NCI-H526 treated with DMSO at 0.1 percent for 48 hours (cell line): ENCODE measurements around the gene LYZL1.
"Not testable (repeated sequence)": the region's sequence is repeated elsewhere in the genome, so short reads cannot be mapped to it uniquely, and the experiment has no call there.

Experiments used
- DNase-seq: peaks from one replicate; lab custom pipeline; 2025; lab: John Stamatoyannopoulos, UW

Gene LYZL1

GRCh38 chr10:29263506-29263905 is 25.4 kb upstream of the LYZL1 start:
- no peak for DNase-seq

GRCh38 chr10:29265210-29265768 is 23.6 kb upstream of the LYZL1 start:
- no peak for DNase-seq

GRCh38 chr10:29266641-29267040 is 22.2 kb upstream of the LYZL1 start:
- DNase-seq = no peak

- DNase-seq = no peak
These were observed 20.9 kb upstream of the LYZL1 start for GRCh38 chr10:29268011-29268410.

- no peak for DNase-seq
These were observed 19.4 kb upstream of the LYZL1 start for GRCh38 chr10:29269486-29269885.

GRCh38 chr10:29270883-29271282 is 18.0 kb upstream of the LYZL1 start:
- no peak for DNase-seq

- no peak for DNase-seq
These were observed 17.0 kb upstream of the LYZL1 start for GRCh38 chr10:29271877-29272276.

GRCh38 chr10:29273478-29273877 is 15.4 kb upstream of the LYZL1 start:
- DNase-seq = no peak

- no peak for DNase-seq
These were observed 12.5 kb upstream of the LYZL1 start for GRCh38 chr10:29276251-29276850.

GRCh38 chr10:29277296-29277695 is 11.6 kb upstream of the LYZL1 start:
- no peak for DNase-seq

GRCh38 chr10:29279779-29280487 is 8.9 kb upstream of the LYZL1 start:
- DNase-seq = no peak

- no peak for DNase-seq
These were observed 8.4 kb upstream of the LYZL1 start for GRCh38 chr10:29280488-29280840.

GRCh38 chr10:29285624-29286051 is 3.2 kb upstream of the LYZL1 start:
- no peak for DNase-seq

GRCh38 chr10:29287635-29288034 is 1.2 kb upstream of the LYZL1 start:
- DNase-seq = no peak

- DNase-seq = not testable (repeated sequence)
These were observed 2.7 kb downstream of the LYZL1 start for GRCh38 chr10:29291561-29291960.

GRCh38 chr10:29292406-29292805 is 3.5 kb downstream of the LYZL1 start:
- not testable (repeated sequence) for DNase-seq

- no peak for DNase-seq
These were observed 6.9 kb downstream of the LYZL1 start for GRCh38 chr10:29295813-29296212.

GRCh38 chr10:29297678-29298077 is 8.8 kb downstream of the LYZL1 start:
- no peak for DNase-seq

- DNase-seq = no peak
These were observed 12.6 kb downstream of the LYZL1 start for GRCh38 chr10:29301359-29301910.

- no peak for DNase-seq
These were observed 13.6 kb downstream of the LYZL1 start for GRCh38 chr10:29302499-29302898.

- peak; percentile 2 for DNase-seq
These were observed 15.6 kb downstream of the LYZL1 start for GRCh38 chr10:29304264-29304994.

- no peak for DNase-seq
These were observed 16.1 kb downstream of the LYZL1 start for GRCh38 chr10:29304995-29305335.

GRCh38 chr10:29306688-29307087 is 17.8 kb downstream of the LYZL1 start:
- no peak for DNase-seq
